GM12878 (cell line): ENCODE results near the gene PRPSAP2. TPM values are rescaled to one million over a fixed set of nuclear protein-coding genes. Genes with fewer than 3 reads are reported as not detected.

ENCODE experiments used
- ATAC-seq: fragments of 200-7000 bp; cut with Tn5 transposase; 3 replicates; pipeline ENCODE4 v1.9.1; 2020; ENCODE audit warnings: mild to moderate bottlenecking, moderate library complexity
- BruUV-seq: library from RNA; stranded (reverse); fragments of 400-500 nt; replicated peaks from 2 replicates; lab custom pipeline; 2021; lab: Mats Ljungman, UMichigan
- CTCF ChIA-PET: fragments of 300-600 bp; sonication (Branson Sonifier 250); formaldehyde crosslinking; extraction: SDS; loops from one replicate; lab custom pipeline; 2021; ENCODE audit warnings: inconsistent platforms; lab: Yijun Ruan, JAX
- POLR2A ChIA-PET: fragments of 350-600 bp; formaldehyde crosslinking; extraction: SDS; loops from one replicate; lab custom pipeline; 2021; ENCODE audit warnings: inconsistent platforms; lab: Charles Lee
- RAD21 ChIA-PET: fragments of 300-600 bp; sonication (Branson Sonifier 250); formaldehyde crosslinking; loops from one replicate; lab custom pipeline; 2023; ENCODE audit warnings: antibody characterized with exemption; ENCODE audit not compliant: unreplicated experiment; lab: Charles Lee
- SMC1A ChIA-PET: fragments of 300-600 bp; sonication (Branson Sonifier 250); formaldehyde crosslinking; loops from one replicate; lab custom pipeline; 2023; ENCODE audit not compliant: unreplicated experiment, uncharacterized antibody; lab: Charles Lee
- DNase-seq: peaks from one replicate; pipeline ENCODE4 v3.0.0-alpha.2; 2011; ENCODE audit warnings: low read depth, low spot score
- FAIRE-seq: peaks from 3 replicates; lab custom pipeline; 2011; peaks lifted over from hg19 to GRCh38; lab: Jason Lieb, UNC
- H2AFZ ChIP-seq: 2 replicates; pipeline ENCODE4 v1.6.0; 2011; ENCODE audit warnings: low read depth, low read length, control low read depth; ENCODE audit not compliant: control insufficient read depth
- H3K27ac ChIP-seq: 2 replicates; pipeline ENCODE4 v1.5.1; 2011; ENCODE audit warnings: control low read depth; ENCODE audit not compliant: control insufficient read depth, insufficient read depth
- H3K27me3 ChIP-seq, 2 experiments: replicated peaks in 1 of 2; 2 replicates each; pipeline versions ENCODE4 v1.6.0 to v1.6.1; 2011; ENCODE audit warnings: low read length in 1 of 2; ENCODE audit not compliant: control insufficient read depth in 2 of 2, insufficient read depth in 2 of 2
- H3K36me3 ChIP-seq, 2 experiments: 2 replicates each; pipeline ENCODE4 v1.5.1; 2011; ENCODE audit warnings: low read length in 1 of 2; ENCODE audit not compliant: control insufficient read depth in 2 of 2, insufficient read depth in 2 of 2
- H3K4me1 ChIP-seq: 2 replicates; pipeline ENCODE4 v1.6.1; 2011; ENCODE audit warnings: mild to moderate bottlenecking, low read length, moderate library complexity, mixed read lengths; ENCODE audit not compliant: control insufficient read depth, insufficient read depth
- H3K4me2 ChIP-seq: 2 replicates; pipeline ENCODE4 v1.6.0; 2011; ENCODE audit warnings: control low read depth; ENCODE audit not compliant: control insufficient read depth, insufficient read depth
- H3K4me3 ChIP-seq: fragments of 200-600 bp; sonication (generic); 2 replicates; pipeline ENCODE4 v1.5.1; 2016
- H3K79me2 ChIP-seq: 2 replicates; pipeline ENCODE4 v1.6.0; 2011; ENCODE audit warnings: low read length; ENCODE audit not compliant: control insufficient read depth, insufficient read depth
- H3K9ac ChIP-seq: 2 replicates; pipeline ENCODE4 v1.8.0; 2011; ENCODE audit warnings: low read length, control low read depth, mixed read lengths; ENCODE audit not compliant: control insufficient read depth, insufficient read depth
- H3K9me3 ChIP-seq: replicated peaks from 3 replicates; pipeline ENCODE4 v1.5.1; 2011; ENCODE audit warnings: mild to moderate bottlenecking, low read length; ENCODE audit not compliant: control insufficient read depth, insufficient read depth
- H4K20me1 ChIP-seq: 2 replicates; pipeline ENCODE4 v1.6.0; 2011; ENCODE audit not compliant: control insufficient read depth, insufficient read depth
- BHLHE40 ChIP-seq, 2 experiments: fragments of 450-650 bp in 1 of 2; IDR thresholded peaks; 2 replicates each; pipeline ENCODE4 v1.6.1; 2011 to 2017; ENCODE audit warnings: low read depth in 2 of 2, borderline replicate concordance in 1 of 2, improper control_type of control experiment in 1 of 2, low read length in 1 of 2, mild to moderate bottlenecking in 1 of 2
- CREM ChIP-seq: IDR thresholded peaks from 2 replicates; pipeline ENCODE4 v1.6.1; 2014; ENCODE audit warnings: antibody characterized with exemption, low read depth
- ESRRA ChIP-seq: IDR thresholded peaks from 2 replicates; pipeline ENCODE4 v1.6.1; 2012; ENCODE audit warnings: mild to moderate bottlenecking, low read length, improper control_type of control experiment
- MEF2A ChIP-seq: IDR thresholded peaks from 2 replicates; pipeline ENCODE4 v1.6.1; 2011; ENCODE audit warnings: low read depth, mild to moderate bottlenecking, low read length, moderate library complexity; ENCODE audit not compliant: insufficient read depth
- MYC ChIP-seq: IDR thresholded peaks from 2 replicates; pipeline ENCODE4 v1.6.1; 2011; ENCODE audit warnings: mild to moderate bottlenecking, low read length, moderate library complexity, inconsistent platforms; ENCODE audit not compliant: insufficient read depth, insufficient replicate concordance, insufficient read length, severe bottlenecking
- SMARCA5 ChIP-seq: fragments of 450-650 bp; IDR thresholded peaks from 2 replicates; pipeline ENCODE4 v1.6.1; 2017; ENCODE audit warnings: mild to moderate bottlenecking
- TBL1XR1 ChIP-seq: IDR thresholded peaks from 2 replicates; pipeline ENCODE4 v1.6.1; 2012; ENCODE audit warnings: low read depth, low read length, improper control_type of control experiment
- ZSCAN29 ChIP-seq: fragments of 450-650 bp; IDR thresholded peaks from 2 replicates; pipeline ENCODE4 v1.6.1; 2017; ENCODE audit warnings: mild to moderate bottlenecking, moderate library complexity
- ZZZ3 ChIP-seq: IDR thresholded peaks from 2 replicates; pipeline ENCODE4 v1.6.1; 2011; ENCODE audit warnings: low read depth; ENCODE audit not compliant: control insufficient read depth, insufficient read length
- WGBS: methylation state at CpG from one replicate; pipeline ENCODE4 v1.1.6; 2016; ENCODE audit warnings: low lambda C conversion rate; ENCODE audit not compliant: insufficient replicate concordance, insufficient coverage; ENCODE audit errors: missing lambda C conversion rate; 5-methylcytosine and 5-hydroxymethylcytosine counted together
- in situ Hi-C: fragments of 300-500 bp; cut with MboI; formaldehyde crosslinking; loops from 9 replicates; pipeline ENCODE4 v1.14.3; 2018; ENCODE audit warnings: mixed read lengths
- intact Hi-C: fragments of 100-400 bp; cut with micrococcal nuclease; formaldehyde crosslinking; loops from one replicate; pipeline ENCODE4 v1.14.2; 2022; ENCODE audit not compliant: unreplicated experiment
- polyA plus RNA-seq, 11 experiments: library from polyadenylated mRNA; depleted of rRNA in 4 of 11; unstranded in 6 of 11; stranded (reverse) in 5 of 11; fragments of >200 nt; fragmentation: Nextera tagmentation in 4 of 11; fragmentation: Illumina TruSeq in 1 of 11; extraction: Ambion mirVana in 4 of 11; extraction: Trizol in 1 of 11; gene quantifications; 1 replicate in 1 of 11; 2 replicates in 10 of 11; pipeline versions ENCODE4 v1.2.1 to v1.2.3, GENCODE V29; 2011 to 2016; ENCODE audit warnings: inconsistent platforms in 2 of 11, missing spikeins in 2 of 11, low read depth in 1 of 11
- total RNA-seq, 4 experiments: library from RNA; depleted of rRNA in 3 of 4; stranded (reverse); fragments of >200 nt in 3 of 4; fragmentation: Illumina TruSeq in 1 of 4; extraction: Trizol in 1 of 4; gene quantifications; 2 replicates each; pipeline versions ENCODE4 v1.2.1 to v1.2.3, GENCODE V29; 2013 to 2021
- TF ChIP-seq, protein P1 (sequence below): IDR thresholded peaks from 2 replicates; pipeline ENCODE4 v1.6.1; 2011; ENCODE audit warnings: borderline replicate concordance, low read depth, mild to moderate bottlenecking, moderate library complexity, low read length; ENCODE audit not compliant: insufficient read depth, poor library complexity, severe bottlenecking
- TF ChIP-seq, protein P2 (sequence below): fragments of 450-650 bp; IDR thresholded peaks from 2 replicates; pipeline ENCODE4 v1.6.1; 2018; ENCODE audit warnings: mild to moderate bottlenecking, low read depth, moderate library complexity; ENCODE audit not compliant: partially characterized antibody
- TF ChIP-seq, protein P3 (sequence below): IDR thresholded peaks from 2 replicates; pipeline ENCODE4 v1.6.1; 2011; ENCODE audit warnings: low read depth, low read length, improper control_type of control experiment, borderline replicate concordance

The PRPSAP2 gene
- total and polyA plus RNA-seq, 10 of the 15 experiments (the other 5 are each of a cell fraction or from before 2014, with no cell fraction given) = 33.2 to 102 (median 83.8) TPM

DNA sequence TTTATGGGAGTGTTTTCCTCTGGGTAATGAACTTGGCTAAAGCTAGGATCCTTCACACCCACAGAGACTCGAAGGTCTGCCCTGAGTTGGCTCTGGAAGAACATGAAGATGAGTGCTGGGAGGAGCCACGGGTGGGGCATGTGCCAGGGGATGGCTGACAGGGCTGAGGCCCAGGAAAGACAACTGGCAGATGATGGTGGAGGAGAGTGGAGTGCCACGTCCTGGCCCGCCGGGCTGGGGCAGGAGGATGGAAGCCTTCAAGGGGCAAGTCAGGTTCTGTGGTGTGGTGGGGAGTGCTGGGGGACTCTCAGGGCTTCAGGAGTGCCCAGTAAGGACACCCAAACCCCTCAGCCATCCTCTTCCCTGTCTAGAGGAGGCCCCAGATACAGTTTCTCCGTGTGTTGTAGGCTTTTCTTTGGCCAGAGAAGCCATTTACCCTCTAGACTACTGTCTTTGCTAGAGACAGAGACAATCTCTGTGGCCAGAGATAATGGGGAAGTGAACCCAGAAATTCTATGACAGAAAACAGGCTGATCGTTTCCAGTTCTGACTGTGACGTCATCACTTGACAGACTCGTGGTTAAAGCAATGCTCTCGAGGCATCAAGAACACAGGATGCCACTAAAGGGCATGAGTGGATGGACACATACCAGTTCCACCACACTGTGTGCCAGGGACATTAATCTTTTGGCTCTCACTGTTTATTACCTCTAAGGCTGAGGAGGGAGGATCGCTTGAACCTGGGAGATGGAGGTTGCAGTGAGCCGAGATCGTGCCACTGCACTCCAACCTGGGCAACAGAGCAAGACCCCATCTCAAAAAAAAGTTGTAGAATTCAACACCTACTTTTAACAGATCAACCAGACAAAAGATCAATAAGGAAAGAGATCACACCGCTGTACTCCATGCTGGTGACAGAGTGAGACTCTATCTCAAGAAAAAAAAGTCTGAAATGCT, 75.4 kb downstream of the PRPSAP2 start (continued):
- no peak for TF ChIP-seq TBL1XR1
- no peak for TF ChIP-seq MYC
- TF ChIP-seq, protein P1, sequence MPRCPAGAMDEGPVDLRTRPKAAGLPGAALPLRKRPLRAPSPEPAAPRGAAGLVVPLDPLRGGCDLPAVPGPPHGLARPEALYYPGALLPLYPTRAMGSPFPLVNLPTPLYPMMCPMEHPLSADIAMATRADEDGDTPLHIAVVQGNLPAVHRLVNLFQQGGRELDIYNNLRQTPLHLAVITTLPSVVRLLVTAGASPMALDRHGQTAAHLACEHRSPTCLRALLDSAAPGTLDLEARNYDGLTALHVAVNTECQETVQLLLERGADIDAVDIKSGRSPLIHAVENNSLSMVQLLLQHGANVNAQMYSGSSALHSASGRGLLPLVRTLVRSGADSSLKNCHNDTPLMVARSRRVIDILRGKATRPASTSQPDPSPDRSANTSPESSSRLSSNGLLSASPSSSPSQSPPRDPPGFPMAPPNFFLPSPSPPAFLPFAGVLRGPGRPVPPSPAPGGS = peak; percentile 43
- TF ChIP-seq CREM = peak; percentile 66

DNA sequence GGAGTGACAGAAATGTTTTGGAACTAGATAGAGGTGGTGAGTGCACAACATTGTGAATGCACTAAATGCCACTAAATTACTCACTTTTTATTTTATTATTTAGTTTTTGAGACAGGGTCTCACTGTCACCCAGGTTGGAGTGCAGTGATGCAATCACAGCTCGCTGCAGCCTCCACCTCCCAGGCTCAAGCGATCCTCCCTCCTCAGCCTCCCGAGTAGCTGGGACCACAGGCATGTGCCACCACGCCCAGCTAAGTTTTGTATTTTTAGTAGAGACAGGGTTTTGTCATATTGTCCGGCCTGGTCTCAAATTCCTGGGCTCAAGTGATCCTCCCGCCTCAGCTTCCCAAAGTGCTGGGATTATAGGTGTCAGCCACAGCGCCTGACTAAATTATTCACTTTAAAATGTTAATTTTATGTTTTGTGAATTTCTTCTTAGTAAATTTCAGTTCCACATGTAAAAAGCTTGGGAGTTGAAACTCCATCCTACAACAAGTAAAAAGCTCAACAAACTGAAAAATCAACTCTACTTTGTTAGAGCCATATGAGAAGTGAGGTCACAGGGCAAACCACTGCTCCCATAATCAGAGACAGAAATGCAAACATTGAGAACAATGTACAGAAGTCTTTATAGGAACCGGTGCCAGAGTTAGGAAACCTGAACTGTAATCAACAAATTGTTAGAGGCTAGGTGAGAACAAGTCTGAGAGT, 80.2 kb downstream of the PRPSAP2 start:
- no peaks in the 10 kb centered on the region for H3K9me3 ChIP-seq
- no peaks in the 10 kb centered on the region for H3K27me3 ChIP-seq
- H2AFZ ChIP-seq = no peak overlapping the region
- TF ChIP-seq MEF2A = no peak
- TF ChIP-seq, protein P2, sequence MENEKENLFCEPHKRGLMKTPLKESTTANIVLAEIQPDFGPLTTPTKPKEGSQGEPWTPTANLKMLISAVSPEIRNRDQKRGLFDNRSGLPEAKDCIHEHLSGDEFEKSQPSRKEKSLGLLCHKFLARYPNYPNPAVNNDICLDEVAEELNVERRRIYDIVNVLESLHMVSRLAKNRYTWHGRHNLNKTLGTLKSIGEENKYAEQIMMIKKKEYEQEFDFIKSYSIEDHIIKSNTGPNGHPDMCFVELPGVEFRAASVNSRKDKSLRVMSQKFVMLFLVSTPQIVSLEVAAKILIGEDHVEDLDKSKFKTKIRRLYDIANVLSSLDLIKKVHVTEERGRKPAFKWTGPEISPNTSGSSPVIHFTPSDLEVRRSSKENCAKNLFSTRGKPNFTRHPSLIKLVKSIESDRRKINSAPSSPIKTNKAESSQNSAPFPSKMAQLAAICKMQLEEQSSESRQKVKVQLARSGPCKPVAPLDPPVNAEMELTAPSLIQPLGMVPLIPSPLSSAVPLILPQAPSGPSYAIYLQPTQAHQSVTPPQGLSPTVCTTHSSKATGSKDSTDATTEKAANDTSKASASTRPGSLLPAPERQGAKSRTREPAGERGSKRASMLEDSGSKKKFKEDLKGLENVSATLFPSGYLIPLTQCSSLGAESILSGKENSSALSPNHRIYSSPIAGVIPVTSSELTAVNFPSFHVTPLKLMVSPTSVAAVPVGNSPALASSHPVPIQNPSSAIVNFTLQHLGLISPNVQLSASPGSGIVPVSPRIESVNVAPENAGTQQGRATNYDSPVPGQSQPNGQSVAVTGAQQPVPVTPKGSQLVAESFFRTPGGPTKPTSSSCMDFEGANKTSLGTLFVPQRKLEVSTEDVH = no peak
- no peak for TF ChIP-seq BHLHE40 (IDR thresholded peaks at IDR 0.05; ENCODE audit: borderline replicate concordance in 1 of 2, low read depth in 2 of 2, low read length in 1 of 2)
- no peak for TF ChIP-seq ESRRA
- TF ChIP-seq, protein P3, sequence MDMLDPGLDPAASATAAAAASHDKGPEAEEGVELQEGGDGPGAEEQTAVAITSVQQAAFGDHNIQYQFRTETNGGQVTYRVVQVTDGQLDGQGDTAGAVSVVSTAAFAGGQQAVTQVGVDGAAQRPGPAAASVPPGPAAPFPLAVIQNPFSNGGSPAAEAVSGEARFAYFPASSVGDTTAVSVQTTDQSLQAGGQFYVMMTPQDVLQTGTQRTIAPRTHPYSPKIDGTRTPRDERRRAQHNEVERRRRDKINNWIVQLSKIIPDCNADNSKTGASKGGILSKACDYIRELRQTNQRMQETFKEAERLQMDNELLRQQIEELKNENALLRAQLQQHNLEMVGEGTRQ = no peak
- TF ChIP-seq SMARCA5 = no peak
- no peak for TF ChIP-seq ZZZ3
- TF ChIP-seq ZSCAN29 = no peak
- TF ChIP-seq, all 136 proteins: peak for 0
- no peaks in the 10 kb centered on the region for H4K20me1 ChIP-seq
- no peak overlapping the region for H3K4me3 ChIP-seq
- intact Hi-C loops = no loop called here
- H3K79me2 ChIP-seq = no peaks in the 10 kb centered on the region
- 77% methylated on average over 8 of the region's 8 CpGs for WGBS
- H3K36me3 ChIP-seq = no peaks in the 10 kb centered on the region
- ChIA-PET RAD21 (interaction anchor here (1.3 to 1.5 kb wide), 4 partner anchors 14 to 80 kb away, joined by 3 to 4 read pairs (median 4); partner anchors contain the start of genes PRPSAP2 and SLC5A10), CTCF (interaction anchor here (0.9 to 1.7 kb wide), 3 partner anchors 10 to 23 kb away, joined by 3 to 7 read pairs (median 5); no protein-coding TSS in a partner anchor), POLR2A (interaction anchor here (0.6 kb wide), 1 partner anchor 21 kb away, joined by 4 read pairs; no protein-coding TSS in a partner anchor), SMC1A (interaction anchor here (0.9 to 1.8 kb wide), 7 partner anchors 10 to 34 kb away, joined by 3 to 8 read pairs (median 3); partner anchors contain the start of gene SLC5A10)
- ATAC-seq (no peak), DNase-seq (no peak), FAIRE-seq (no peak)
- H3K4me1 ChIP-seq = peaks cover 3% of the 10 kb centered on the region; the same call in 1 of the 2 replicates
- H3K4me2 ChIP-seq = no peak overlapping the region
- in situ Hi-C loops = no loop called here
- H3K9ac ChIP-seq = no peak overlapping the region
- BruUV-seq = no TSS peak
- no peak overlapping the region for H3K27ac ChIP-seq
